Esophagus muscularis mucosa (tissue), 4 donors: ENCODE data around the gene METAP1D.

ENCODE experiments used
- EP300 ChIP-seq: sonication (generic); formaldehyde crosslinking; IDR thresholded peaks from one replicate; pipeline ENCODE4 v1.6.1; 2017; ENCODE audit warnings: antibody characterized with exemption
- POLR2A ChIP-seq: fragments of 450-650 bp; IDR thresholded peaks from one replicate; pipeline ENCODE4 v1.6.1; 2017; ENCODE audit warnings: antibody characterized with exemption, moderate library complexity, mild to moderate bottlenecking, low read depth
- POLR2AphosphoS5 ChIP-seq, 2 donors: sonication (generic); formaldehyde crosslinking; IDR thresholded peaks; one replicate each; pipeline ENCODE4 v1.6.1; 2017; ENCODE audit warnings: antibody characterized with exemption in 2 of 2
- TF ChIP-seq, protein P1 (sequence below), 3 experiments: fragments of 200-600 bp in 2 of 3; fragments of 450-650 bp in 1 of 3; sonication (generic) in 2 of 3; IDR thresholded peaks; one replicate each; pipeline ENCODE4 v1.5.1; 2017 to 2019; ENCODE audit warnings: antibody characterized with exemption in 3 of 3, mild to moderate bottlenecking in 2 of 3, moderate library complexity in 1 of 3

DNA sequence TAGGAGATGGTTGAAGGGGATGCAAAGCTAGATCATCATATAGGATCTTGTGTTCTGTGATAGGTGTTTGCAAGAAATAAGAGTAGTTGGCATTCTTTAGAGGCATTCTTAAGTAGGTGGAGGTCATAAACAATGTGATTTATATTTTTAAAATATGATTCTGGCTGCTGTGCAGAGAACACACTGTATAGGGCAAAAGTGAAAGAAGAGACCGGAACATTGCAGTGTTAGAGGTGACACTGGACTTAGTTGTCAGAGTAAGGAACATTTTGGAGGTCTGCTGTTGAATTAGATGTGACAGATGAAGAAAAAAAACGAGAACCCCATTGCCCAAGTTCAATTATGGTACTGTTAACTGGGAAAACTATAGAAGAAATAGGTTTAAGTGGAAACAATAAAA, 39.8 kb upstream of the METAP1D start:
- TF ChIP-seq, protein P1, sequence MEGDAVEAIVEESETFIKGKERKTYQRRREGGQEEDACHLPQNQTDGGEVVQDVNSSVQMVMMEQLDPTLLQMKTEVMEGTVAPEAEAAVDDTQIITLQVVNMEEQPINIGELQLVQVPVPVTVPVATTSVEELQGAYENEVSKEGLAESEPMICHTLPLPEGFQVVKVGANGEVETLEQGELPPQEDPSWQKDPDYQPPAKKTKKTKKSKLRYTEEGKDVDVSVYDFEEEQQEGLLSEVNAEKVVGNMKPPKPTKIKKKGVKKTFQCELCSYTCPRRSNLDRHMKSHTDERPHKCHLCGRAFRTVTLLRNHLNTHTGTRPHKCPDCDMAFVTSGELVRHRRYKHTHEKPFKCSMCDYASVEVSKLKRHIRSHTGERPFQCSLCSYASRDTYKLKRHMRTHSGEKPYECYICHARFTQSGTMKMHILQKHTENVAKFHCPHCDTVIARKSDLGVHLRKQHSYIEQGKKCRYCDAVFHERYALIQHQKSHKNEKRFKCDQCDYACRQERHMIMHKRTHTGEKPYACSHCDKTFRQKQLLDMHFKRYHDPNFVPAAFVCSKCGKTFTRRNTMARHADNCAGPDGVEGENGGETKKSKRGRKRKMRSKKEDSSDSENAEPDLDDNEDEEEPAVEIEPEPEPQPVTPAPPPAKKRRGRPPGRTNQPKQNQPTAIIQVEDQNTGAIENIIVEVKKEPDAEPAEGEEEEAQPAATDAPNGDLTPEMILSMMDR (IDR thresholded peaks at IDR 0.05), result no peak
- TF ChIP-seq POLR2A, result no peak
- no peak for TF ChIP-seq POLR2AphosphoS5 (IDR thresholded peaks at IDR 0.05)
- no peak for TF ChIP-seq EP300
